Panc1 (cell line): ENCODE data around the gene ATP2B2. TPM values are rescaled to one million over a fixed set of nuclear protein-coding genes. Genes with fewer than 3 reads are reported as not detected.

ENCODE experiments used
- ATAC-seq: fragments of 200-7000 bp; cut with Tn5 transposase; 2 replicates; pipeline ENCODE4 v1.9.1; 2020; ENCODE audit warnings: mild to moderate bottlenecking, moderate library complexity
- BruUV-seq: library from RNA; stranded (reverse); fragments of 400-500 nt; replicated peaks from 2 replicates; lab custom pipeline; 2021; lab: Mats Ljungman, UMichigan
- CTCF ChIA-PET: fragments of 300-600 bp; sonication (Branson Sonifier 250); formaldehyde crosslinking; loops from one replicate; lab custom pipeline; 2022; ENCODE audit warnings: antibody characterized with exemption; lab: Charles Lee
- POLR2A ChIA-PET: fragments of 300-600 bp; sonication (Branson Sonifier 250); formaldehyde crosslinking; loops from one replicate; lab custom pipeline; 2022; ENCODE audit warnings: antibody characterized with exemption; lab: Charles Lee
- DNase-seq: peaks from one replicate; pipeline ENCODE4 v3.0.0-alpha.2; 2010; ENCODE audit warnings: low read depth, low spot score
- H3K27ac ChIP-seq: 2 replicates; pipeline ENCODE4 v1.5.1; 2011; ENCODE audit warnings: mild to moderate bottlenecking, low read length, inconsistent platforms
- H3K27me3 ChIP-seq: fragments of 200-500 bp; sonication (Bioruptor generic); 2 replicates; pipeline ENCODE4 v1.6.0; 2014; ENCODE audit warnings: low read length, inconsistent platforms; ENCODE audit not compliant: control insufficient read depth, insufficient read depth
- H3K36me3 ChIP-seq: fragments of 200-500 bp; sonication (Bioruptor generic); 2 replicates; pipeline ENCODE4 v1.5.1; 2014; ENCODE audit warnings: inconsistent platforms, mild to moderate bottlenecking, low read length, moderate library complexity; ENCODE audit not compliant: control insufficient read depth, insufficient read depth
- H3K4me1 ChIP-seq: 2 replicates; pipeline ENCODE4 v1.5.1; 2011; ENCODE audit warnings: inconsistent platforms, mild to moderate bottlenecking, low read length, moderate library complexity; ENCODE audit not compliant: control insufficient read depth, insufficient read depth
- H3K4me3 ChIP-seq, 2 experiments: 2 replicates each; pipeline ENCODE4 v1.5.1; 2011 to 2012; ENCODE audit warnings: low read depth in 2 of 2, low read length in 2 of 2, mild to moderate bottlenecking in 2 of 2, inconsistent platforms in 1 of 2, moderate library complexity in 1 of 2
- H3K9me3 ChIP-seq: fragments of 200-500 bp; sonication (Bioruptor generic); 2 replicates; pipeline ENCODE4 v1.5.1; 2014; ENCODE audit warnings: low read depth, mild to moderate bottlenecking, inconsistent platforms, low read length, moderate library complexity; ENCODE audit not compliant: control insufficient read depth, insufficient read depth
- CTCF ChIP-seq: fragments of 450-650 bp; IDR thresholded peaks from 2 replicates; pipeline ENCODE4 v1.5.1; 2017; ENCODE audit warnings: mild to moderate bottlenecking
- POLR2AphosphoS5 ChIP-seq: IDR thresholded peaks from 2 replicates; pipeline ENCODE4 v1.6.1; 2012; ENCODE audit warnings: mild to moderate bottlenecking, low read depth, low read length, moderate library complexity
- REST ChIP-seq, 2 experiments: IDR thresholded peaks; 2 replicates each; pipeline ENCODE4 v1.6.1; 2011 to 2012; ENCODE audit warnings: low read depth in 2 of 2, control low read depth in 1 of 2, low read length in 1 of 2, mild to moderate bottlenecking in 1 of 2, moderate library complexity in 1 of 2; ENCODE audit not compliant: insufficient read depth in 1 of 2
- SIN3A ChIP-seq: IDR thresholded peaks from 2 replicates; pipeline ENCODE4 v1.6.1; 2012; ENCODE audit warnings: low read depth, mild to moderate bottlenecking, low read length, moderate library complexity, borderline replicate concordance; ENCODE audit not compliant: insufficient read depth
- TCF7L2 ChIP-seq: IDR thresholded peaks from 2 replicates; pipeline ENCODE4 v1.6.1; 2011; ENCODE audit warnings: mild to moderate bottlenecking, low read depth, low read length, inconsistent platforms
- in situ Hi-C: cut with HindIII; loops from 2 replicates; pipeline ENCODE4 v1.10.0; 2016; ENCODE audit warnings: low sequenced_read_pairs, low pct_unique_long_range_greater_than_20kb
- intact Hi-C: fragments of 100-400 bp; cut with micrococcal nuclease; formaldehyde crosslinking; loops from one replicate; pipeline ENCODE4 v1.10.0; 2022; ENCODE audit not compliant: unreplicated experiment
- total RNA-seq: library from RNA; stranded (reverse); gene quantifications from one replicate; pipeline ENCODE4 v1.2.1, GENCODE V29; 2021; ENCODE audit not compliant: unreplicated experiment

Gene ATP2B2
- total RNA-seq, 1 experiment from 2014 or later, result not detected

GRCh38 chr3:10448544-10448943, 56.8 kb downstream of the ATP2B2 start:
- CTCF ChIA-PET, result no interaction called here
- in situ Hi-C loops, result no loop called here
- TF ChIP-seq CTCF (no peak), SIN3A (no peak), POLR2AphosphoS5 (no peak), REST (IDR thresholded peaks at IDR 0.05; ENCODE audit: insufficient read depth in 1 of 2, low read depth in 2 of 2, low read length in 1 of 2) (no peak), TCF7L2 (no peak)
- POLR2A ChIA-PET, result no interaction called here
- Histone ChIP-seq H3K4me3 (no peak overlapping the region), H3K36me3 (no peaks in the 10 kb centered on the region), H3K9me3 (no peaks in the 10 kb centered on the region), H3K4me1 (no peaks in the 10 kb centered on the region), H3K27me3 (no peaks in the 10 kb centered on the region; the same call in 1 of the 2 replicates), H3K27ac (no peak overlapping the region)
- intact Hi-C loops, result no loop called here
- DNase-seq, result no peak
- no TSS peak for BruUV-seq
- ATAC-seq, result no peak

GRCh38 chr3:10447527-10448260, 57.7 kb downstream of the ATP2B2 start:
- CTCF ChIA-PET, result interaction anchor here (0.6 kb wide), 1 partner anchor 51 kb away, joined by 5 read pairs; no protein-coding TSS in a partner anchor
- no peaks in the 10 kb centered on the region; the same call in 1 of the 2 replicates for H3K27me3 ChIP-seq
- intact Hi-C loops (no loop called here), in situ Hi-C loops (no loop called here)
- POLR2A ChIA-PET, result no interaction called here
- no peak overlapping the region for H3K4me3 ChIP-seq
- H3K4me1 ChIP-seq, result no peaks in the 10 kb centered on the region
- no peaks in the 10 kb centered on the region for H3K36me3 ChIP-seq
- no TSS peak for BruUV-seq
- TF ChIP-seq TCF7L2 (no peak), REST (IDR thresholded peaks at IDR 0.05; ENCODE audit: insufficient read depth in 1 of 2, low read depth in 2 of 2, low read length in 1 of 2) (no peak), SIN3A (no peak), POLR2AphosphoS5 (no peak), CTCF (no peak)
- no peaks in the 10 kb centered on the region for H3K9me3 ChIP-seq
- H3K27ac ChIP-seq, result no peak overlapping the region
- DNase-seq, result no peak
- no peak for ATAC-seq
